Naive B cell (primary cell): ENCODE data around the gene TBXA2R. TPM values are rescaled to one million over a fixed set of nuclear protein-coding genes. Genes with fewer than 3 reads are reported as not detected.

Source experiments
- ATAC-seq, 2 donors: fragments of 150-1000 bp; cut with Tn5 transposase; 2 replicates each; pipeline ENCODE4 v1.10.0; 2021; ENCODE audit warnings: low read depth in 2 of 2, mild to moderate bottlenecking in 2 of 2, moderate library complexity in 2 of 2
- DNase-seq: peaks from one replicate; pipeline ENCODE4 v3.0.0; 2022
- H3K27ac Mint-ChIP-seq, 6 donors: one replicate each; pipeline ENCODE4 v1.8.0; 2020 to 2022; ENCODE audit warnings: mild to moderate bottlenecking in 6 of 6, mixed read lengths in 6 of 6, moderate library complexity in 5 of 6, inconsistent platforms in 2 of 6
- H3K27me3 Mint-ChIP-seq, 3 donors: one replicate each; pipeline ENCODE4 v1.8.0; 2021 to 2022; ENCODE audit warnings: mixed read lengths in 3 of 3, mild to moderate bottlenecking in 1 of 3
- H3K36me3 Mint-ChIP-seq, 2 donors: one replicate each; pipeline ENCODE4 v1.8.0; 2020 to 2022; ENCODE audit warnings: mixed read lengths in 2 of 2, inconsistent platforms in 1 of 2, mild to moderate bottlenecking in 1 of 2
- H3K4me1 Mint-ChIP-seq, 3 donors: one replicate each; pipeline ENCODE4 v1.8.0; 2020 to 2022; ENCODE audit warnings: mixed read lengths in 3 of 3, inconsistent platforms in 1 of 3, mild to moderate bottlenecking in 1 of 3, moderate library complexity in 1 of 3
- H3K4me3 Mint-ChIP-seq, 8 donors: one replicate each; pipeline ENCODE4 v1.8.0; 2020 to 2022; ENCODE audit warnings: mild to moderate bottlenecking in 8 of 8, mixed read lengths in 8 of 8, moderate library complexity in 8 of 8, inconsistent platforms in 2 of 8
- H3K9me3 Mint-ChIP-seq, 7 donors: one replicate each; pipeline ENCODE4 v1.8.0; 2020 to 2022; ENCODE audit warnings: mixed read lengths in 7 of 7, mild to moderate bottlenecking in 5 of 7, inconsistent platforms in 2 of 7, moderate library complexity in 1 of 7
- polyA plus RNA-seq, 6 donors: library from polyadenylated mRNA; unstranded; fragments of 300-500 nt; fragmentation: Illumina TruSeq; gene quantifications; one replicate each; pipeline ENCODE4 v1.2.3, GENCODE V29; 2021; ENCODE audit warnings: low read depth in 6 of 6

Gene TBXA2R
- polyA plus RNA-seq, 6 donors from 2014 or later, result 15.9 to 32.5 (median 22.7) TPM

DNA sequence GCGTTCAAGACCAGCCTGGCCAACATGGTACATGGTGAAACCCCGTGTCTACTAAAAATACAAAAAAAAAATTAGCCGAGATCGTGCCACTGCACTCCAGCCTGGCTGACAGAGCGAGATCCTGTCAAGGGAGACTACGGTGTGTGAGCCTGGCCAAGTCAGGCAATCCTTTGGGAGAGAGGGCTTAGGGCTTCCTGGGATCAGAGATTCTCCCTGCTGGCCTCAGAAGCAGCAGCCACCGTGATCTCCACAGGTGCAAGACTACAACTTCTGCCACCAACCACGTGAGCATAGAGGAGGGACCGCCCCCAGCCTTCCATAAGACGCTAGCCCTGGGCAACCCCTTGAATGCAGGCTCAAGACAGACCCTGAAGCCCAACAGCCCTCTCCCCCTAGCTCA lies 56.9 kb downstream of the TBXA2R start:
- ATAC-seq (no peak), DNase-seq (no peak)
- Mint-ChIP-seq H3K9me3 (no peaks in the 10 kb centered on the region), H3K4me3 (peak overlapping the region in 1 of 8 donors; percentile 78), H3K4me1 (peaks cover 31 to 45% (median 38%) of the 10 kb centered on the region in 3 donors), H3K27ac (peak overlapping the region in 1 of 6 donors; percentile 32), H3K27me3 (no peaks in the 10 kb centered on the region), H3K36me3 (peaks cover 0 to 12% of the 10 kb centered on the region in 2 donors)

DNA sequence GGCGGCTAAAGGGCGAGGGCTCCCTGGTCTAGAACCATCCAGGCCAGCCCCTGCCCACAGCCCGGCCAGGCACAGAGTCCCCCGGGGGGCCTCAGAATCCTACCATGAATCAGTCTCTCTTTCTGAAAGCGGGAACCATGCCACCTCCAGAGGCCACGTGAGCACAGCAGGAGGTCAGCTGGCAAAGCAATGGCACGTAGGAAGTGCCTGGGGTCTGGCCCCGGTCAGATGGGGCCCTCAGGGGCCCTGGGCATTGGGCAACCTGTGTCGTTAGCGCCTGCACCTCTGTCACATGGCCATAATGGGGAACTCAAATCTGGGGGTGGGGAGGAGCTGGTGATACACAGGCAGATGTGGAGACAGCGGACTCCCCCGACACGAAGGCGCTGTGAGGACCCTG lies 58.1 kb downstream of the TBXA2R start:
- Mint-ChIP-seq H3K4me1 (peaks cover 27 to 36% (median 32%) of the 10 kb centered on the region in 3 donors), H3K4me3 (no peak overlapping the region), H3K27ac (no peak overlapping the region), H3K27me3 (no peaks in the 10 kb centered on the region), H3K36me3 (peaks cover 0 to 12% of the 10 kb centered on the region in 2 donors), H3K9me3 (no peaks in the 10 kb centered on the region)
- ATAC-seq (no peak), DNase-seq (no peak)

DNA sequence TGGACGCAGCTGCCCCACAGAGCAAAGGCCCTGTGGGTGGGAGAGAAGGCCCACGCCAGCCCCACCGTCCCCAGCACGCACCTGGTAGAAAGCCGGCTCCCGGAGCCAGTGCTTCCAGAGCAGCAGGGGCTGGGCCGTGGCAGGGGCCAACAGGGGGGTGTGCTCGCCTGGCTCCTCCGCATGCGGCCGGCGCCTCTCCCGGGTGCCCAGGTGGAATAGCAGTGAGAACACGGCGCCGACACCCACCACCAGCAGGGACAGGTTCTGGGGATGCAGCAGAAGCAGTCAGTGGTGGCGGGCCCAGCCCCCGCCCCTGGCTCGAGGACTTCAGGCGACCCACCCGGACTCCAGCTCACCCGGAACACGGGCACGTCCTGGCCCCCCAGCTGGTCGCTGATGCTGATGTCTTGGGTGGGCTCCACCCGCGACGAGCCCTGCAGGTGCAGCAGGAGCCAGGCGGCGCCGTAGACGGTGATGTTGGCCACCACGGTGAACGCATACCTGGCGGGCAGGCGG lies 58.9 kb downstream of the TBXA2R start:
- Mint-ChIP-seq H3K9me3 (no peaks in the 10 kb centered on the region), H3K27ac (no peak overlapping the region), H3K27me3 (no peaks in the 10 kb centered on the region), H3K4me1 (peaks cover 23 to 29% (median 28%) of the 10 kb centered on the region in 3 donors), H3K36me3 (peaks cover 0 to 12% of the 10 kb centered on the region in 2 donors), H3K4me3 (no peak overlapping the region)
- DNase-seq (no peak), ATAC-seq (no peak)

DNA sequence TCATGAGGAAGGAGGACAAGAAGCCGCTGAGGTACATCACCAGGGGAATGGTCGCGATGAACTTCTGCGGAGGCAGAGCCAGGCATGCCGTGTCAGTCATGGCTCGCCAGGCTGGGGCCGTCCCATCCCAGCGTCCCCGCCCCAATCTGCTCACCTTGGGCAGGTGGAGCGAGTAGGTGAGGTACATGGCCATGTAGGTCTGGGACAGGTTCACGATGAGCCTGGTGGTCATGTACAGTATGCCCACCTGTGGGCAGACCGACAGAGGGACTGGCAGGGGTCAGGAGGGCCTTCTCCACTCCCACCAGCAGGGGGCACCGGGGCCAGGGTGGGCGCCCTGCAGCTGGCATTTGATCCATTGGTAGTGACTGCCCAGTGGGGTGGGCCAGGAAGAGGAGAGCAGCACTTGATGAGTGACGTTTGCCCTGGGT lies 59.4 kb downstream of the TBXA2R start:
- Mint-ChIP-seq H3K27ac (no peak overlapping the region), H3K36me3 (peaks cover 0 to 12% of the 10 kb centered on the region in 2 donors), H3K27me3 (no peaks in the 10 kb centered on the region), H3K4me3 (no peak overlapping the region), H3K4me1 (peaks cover 18 to 24% (median 22%) of the 10 kb centered on the region in 3 donors), H3K9me3 (no peaks in the 10 kb centered on the region)
- DNase-seq (peak; percentile 18), ATAC-seq (peak; percentile 23 to 24)

DNA sequence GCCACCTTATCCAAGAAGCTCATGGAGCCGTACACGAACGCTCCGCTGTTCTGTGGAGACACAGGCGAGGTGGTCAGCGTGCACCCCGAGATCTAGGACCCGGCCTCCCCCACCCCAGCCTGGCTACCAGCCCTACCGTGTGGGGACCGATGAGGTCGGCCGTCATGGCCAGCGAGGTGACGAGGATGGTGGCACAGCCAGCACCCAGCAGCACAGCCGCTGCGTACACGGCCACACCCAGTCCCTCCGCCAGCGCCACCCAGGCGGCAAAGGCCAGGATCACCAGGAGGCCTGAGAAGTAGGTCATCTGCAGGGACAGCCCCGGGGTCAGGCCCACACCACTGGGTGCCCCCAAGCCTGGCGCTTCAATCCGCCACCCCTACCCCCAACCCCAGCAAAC lies 60.6 kb downstream of the TBXA2R start:
- DNase-seq, result no peak
- H3K4me3 Mint-ChIP-seq, result peak overlapping the region in 1 of 8 donors; percentile 68
- H3K27ac Mint-ChIP-seq, result peak overlapping the region in 1 of 6 donors; percentile 86
- ATAC-seq, result no peak
- peaks cover 0 to 12% of the 10 kb centered on the region in 2 donors for H3K36me3 Mint-ChIP-seq
- H3K4me1 Mint-ChIP-seq, result peaks cover 14 to 17% (median 16%) of the 10 kb centered on the region in 3 donors
- no peaks in the 10 kb centered on the region for H3K27me3 Mint-ChIP-seq
- H3K9me3 Mint-ChIP-seq, result no peaks in the 10 kb centered on the region

DNA sequence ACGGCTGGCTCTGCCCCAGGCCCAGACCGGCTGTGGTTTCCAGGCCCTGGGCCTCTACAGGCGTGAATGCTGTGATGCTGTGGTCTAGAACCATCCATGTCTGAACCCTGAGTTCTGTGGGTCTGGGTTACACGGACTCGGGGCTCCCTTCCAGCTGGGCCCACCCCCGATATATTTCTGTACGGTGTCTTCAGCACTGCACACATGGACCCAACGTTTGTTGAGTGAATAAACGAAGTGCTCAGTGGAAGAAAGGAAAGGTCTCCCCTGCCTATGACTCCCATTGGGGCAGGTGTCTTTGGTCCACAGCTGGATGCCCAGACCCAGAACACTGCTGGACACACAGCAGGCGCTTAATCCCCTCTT lies 61.0 kb downstream of the TBXA2R start:
- no peak for DNase-seq
- no peaks in the 10 kb centered on the region for H3K27me3 Mint-ChIP-seq
- H3K36me3 Mint-ChIP-seq, result peaks cover 0 to 12% of the 10 kb centered on the region in 2 donors
- H3K27ac Mint-ChIP-seq, result peak overlapping the region in 3 of 6 donors; percentile 27 to 86 (median 81)
- H3K9me3 Mint-ChIP-seq, result no peaks in the 10 kb centered on the region
- peaks cover 11 to 14% (median 12%) of the 10 kb centered on the region in 3 donors for H3K4me1 Mint-ChIP-seq
- no peak for ATAC-seq
- H3K4me3 Mint-ChIP-seq, result peak overlapping the region in 1 of 8 donors; percentile 68

DNA sequence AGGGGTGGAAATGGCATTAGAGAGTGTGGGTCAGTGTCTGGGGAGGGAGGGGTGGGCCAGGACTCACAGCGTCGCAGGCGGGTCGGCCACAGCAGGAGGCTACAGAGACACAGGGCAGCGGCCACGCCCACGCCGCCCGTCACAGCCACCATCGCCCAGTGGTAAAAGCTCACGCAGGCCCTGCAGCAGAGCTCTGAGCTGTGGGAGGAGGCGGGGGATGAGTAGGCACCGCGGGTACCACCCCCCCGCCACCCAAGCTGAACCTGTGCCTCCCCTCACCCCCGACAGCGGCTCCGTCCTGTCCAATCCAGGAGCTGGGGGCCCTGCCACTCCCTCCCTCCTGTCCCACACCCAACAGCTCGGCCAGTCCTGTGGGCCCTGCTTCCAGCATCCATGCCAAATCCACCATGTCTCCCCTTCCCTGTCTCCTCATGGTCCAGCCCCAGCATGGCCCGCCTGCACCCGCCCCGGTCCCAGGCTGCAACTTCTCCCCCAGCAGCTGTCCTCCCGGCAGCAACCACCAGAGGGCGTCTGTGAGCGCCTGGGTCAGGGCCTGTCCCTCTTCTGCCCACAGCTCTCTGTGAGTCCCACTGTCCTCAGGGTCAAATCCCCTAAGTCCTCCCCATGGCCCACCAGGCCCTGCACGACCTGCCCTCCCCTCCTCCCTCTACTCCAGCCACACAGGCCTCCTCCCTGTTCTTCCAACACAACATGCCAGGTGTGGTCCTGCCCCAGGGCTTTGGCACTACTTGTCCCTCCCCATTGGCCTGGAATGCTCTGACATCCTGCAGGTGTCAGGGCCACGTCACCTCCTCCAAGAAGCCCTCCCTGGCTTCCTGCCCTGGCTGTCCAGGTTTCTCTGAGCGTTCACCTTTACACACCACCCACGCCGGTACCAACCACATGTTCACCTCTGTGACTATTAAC lies 61.7 kb downstream of the TBXA2R start:
- no peaks in the 10 kb centered on the region for H3K9me3 Mint-ChIP-seq
- peaks cover 11 to 14% (median 11%) of the 10 kb centered on the region in 3 donors for H3K4me1 Mint-ChIP-seq
- H3K27me3 Mint-ChIP-seq, result no peaks in the 10 kb centered on the region
- peak overlapping the region in 3 of 6 donors; percentile 86 to 96 (median 87) for H3K27ac Mint-ChIP-seq
- peak overlapping the region in 1 of 8 donors; percentile 57 for H3K4me3 Mint-ChIP-seq
- peaks cover 0 to 12% of the 10 kb centered on the region in 2 donors for H3K36me3 Mint-ChIP-seq
- ATAC-seq, result peak; percentile 60 to 71
- peak; percentile 69 for DNase-seq

Other genes with a start within 250 kb of the TBXA2R start
- 10 to 100 TPM in 1 of 6 donors, 1 to 10 TPM in 4, not detected in 1; 3.4 to 11.4 (median 5.3) TPM for gene NFIC, start 240.3 kb downstream of the TBXA2R start, polyA plus RNA-seq
- gene SMIM24, start 126.3 kb downstream of the TBXA2R start, polyA plus RNA-seq, result 1 to 10 TPM in 1 of 6 donors, under 1 TPM in 3, not detected in 2; 0.50 to 1.2 (median 0.72) TPM
- gene SMIM44, start 123.4 kb downstream of the TBXA2R start, polyA plus RNA-seq, result not detected
- 10 to 100 TPM in 2 of 6 donors, 1 to 10 TPM in 4; 6.6 to 11.5 (median 7.4) TPM for gene DOHH, start 106.2 kb downstream of the TBXA2R start, polyA plus RNA-seq
- gene FZR1, start 100.6 kb downstream of the TBXA2R start, polyA plus RNA-seq, result 10 to 100 TPM in 4 of 6 donors, 1 to 10 TPM in 2; 5.8 to 20.0 (median 10.7) TPM
- gene TEKTIP1, start 67.7 kb downstream of the TBXA2R start, polyA plus RNA-seq, result under 1 TPM in 1 of 6 donors, not detected in 5; 0.56 TPM
- 10 to 100 TPM; 19.1 to 37.6 (median 26.7) TPM for gene MFSD12, start 49.3 kb downstream of the TBXA2R start, polyA plus RNA-seq
- 10 to 100 TPM; 36.4 to 46.9 (median 44.3) TPM for gene HMG20B, start 33.9 kb downstream of the TBXA2R start, polyA plus RNA-seq
- 1 to 10 TPM in 1 of 6 donors, under 1 TPM in 4, not detected in 1; 0.06 to 1.0 (median 0.21) TPM for gene GIPC3, start 21.4 kb downstream of the TBXA2R start, polyA plus RNA-seq
- gene CACTIN, start 19.9 kb upstream of the TBXA2R start, polyA plus RNA-seq, result 10 to 100 TPM in 1 of 6 donors, 1 to 10 TPM in 5; 2.7 to 15.4 (median 7.9) TPM
- gene PIP5K1C, start 93.6 kb upstream of the TBXA2R start, polyA plus RNA-seq, result 10 to 100 TPM in 1 of 6 donors, 1 to 10 TPM in 4, under 1 TPM in 1; 0.41 to 13.4 (median 4.9) TPM
- gene TJP3, start 101.5 kb upstream of the TBXA2R start, polyA plus RNA-seq, result 1 to 10 TPM in 5 of 6 donors, not detected in 1; 1.2 to 3.8 (median 2.0) TPM
- 10 to 100 TPM; 28.8 to 51.6 (median 35.3) TPM for gene APBA3, start 154.8 kb upstream of the TBXA2R start, polyA plus RNA-seq
- 100 to 1,000 TPM; 113 to 186 (median 131) TPM for gene MRPL54, start 155.8 kb upstream of the TBXA2R start, polyA plus RNA-seq
- gene RAX2, start 165.4 kb upstream of the TBXA2R start, polyA plus RNA-seq, result under 1 TPM in 1 of 6 donors, not detected in 5; 0.20 TPM
- 1 to 10 TPM; 3.2 to 6.7 (median 5.6) TPM for gene MATK, start 179.5 kb upstream of the TBXA2R start, polyA plus RNA-seq